Uterus (tissue), 4 donors: ENCODE measurements around the gene CECR2. TPM values are rescaled to one million over a fixed set of nuclear protein-coding genes. Genes with fewer than 3 reads are reported as not detected.

Experiments used
- DNase-seq, 2 donors: peaks; one replicate each; pipeline ENCODE4 v3.0.0-alpha.2; 2019 to 2020
- H3K27ac ChIP-seq, 2 donors: fragments of 200-600 bp; sonication (generic); 1 replicate in 1 of 2; 2 replicates in 1 of 2; pipeline ENCODE4 v1.5.1; 2016 to 2018
- H3K27me3 ChIP-seq, 2 donors: fragments of 200-600 bp; sonication (generic); one replicate each; pipeline ENCODE4 v1.5.1; 2018 to 2019; ENCODE audit warnings: control low read depth in 1 of 2
- H3K36me3 ChIP-seq, 2 donors: fragments of 200-600 bp; sonication (generic); one replicate each; pipeline ENCODE4 v1.5.1; 2019; ENCODE audit warnings: control low read depth in 1 of 2
- H3K4me1 ChIP-seq, 2 donors: fragments of 200-600 bp; sonication (generic); one replicate each; pipeline ENCODE4 v1.5.1; 2018 to 2019; ENCODE audit warnings: control low read depth in 1 of 2
- H3K4me3 ChIP-seq, 2 donors: fragments of 200-600 bp; sonication (generic); 1 replicate in 1 of 2; 2 replicates in 1 of 2; pipeline ENCODE4 v1.5.1; 2018 to 2019; ENCODE audit warnings: mild to moderate bottlenecking in 1 of 2
- H3K9me3 ChIP-seq, 2 donors: fragments of 200-600 bp; sonication (generic); one replicate each; pipeline ENCODE4 v1.5.1; 2019; ENCODE audit warnings: control low read depth in 1 of 2
- CTCF ChIP-seq, 4 experiments: fragments of 200-600 bp in 2 of 4; fragments of 450-650 bp in 2 of 4; sonication (generic) in 2 of 4; IDR thresholded peaks; one replicate each; pipeline ENCODE4 v1.5.1; 2016 to 2019; ENCODE audit warnings: antibody characterized with exemption in 4 of 4, mild to moderate bottlenecking in 2 of 4, moderate library complexity in 1 of 4
- POLR2A ChIP-seq, 2 donors: fragments of 450-650 bp; IDR thresholded peaks; one replicate each; pipeline ENCODE4 v1.6.1; 2016; ENCODE audit warnings: antibody characterized with exemption in 2 of 2, mild to moderate bottlenecking in 1 of 2, moderate library complexity in 1 of 2
- intact Hi-C: fragments of 100-400 bp; cut with DNase I; formaldehyde crosslinking; loops from one replicate; pipeline ENCODE4 v1.15.1; 2023; ENCODE audit warnings: low total_unique reads
- total RNA-seq, 4 donors: library from RNA; depleted of rRNA in 3 of 4; stranded (reverse); fragments of >200 nt in 3 of 4; gene quantifications; one replicate each; pipeline versions ENCODE4 v1.1.0 to v1.2.4, GENCODE V29; 2014 to 2023
- donor health status: DM: yes; HTN: yes; CAD: no.

The CECR2 gene
- total RNA-seq, 4 donors from 2014 or later: under 0.01 to 6.3 (median 3.8) TPM

DNA sequence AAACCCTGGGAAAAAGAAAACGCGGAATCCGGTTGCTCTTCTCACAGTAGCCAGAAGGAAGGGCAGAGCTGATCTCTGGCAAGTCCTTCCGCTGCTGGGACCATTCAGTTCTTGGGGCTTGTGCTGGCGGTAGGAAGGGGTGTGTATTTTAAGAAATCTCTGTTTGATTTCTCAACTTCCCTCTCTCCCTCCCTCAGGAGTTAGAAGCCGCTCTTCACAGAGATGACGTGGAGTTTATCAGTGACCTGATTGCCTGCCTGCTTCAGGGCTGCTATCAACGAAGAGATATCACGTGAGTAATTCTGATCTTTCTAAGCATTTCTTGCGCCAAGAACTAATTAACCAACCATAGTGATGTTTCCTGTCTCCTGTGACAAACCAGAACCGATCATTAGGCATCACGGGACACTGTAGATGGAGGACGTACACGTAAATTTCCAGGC, 108.2 kb downstream of the CECR2 start:
- no peaks in the 10 kb centered on the region for H3K36me3 ChIP-seq
- intact Hi-C loops: no loop called here
- H3K27ac ChIP-seq: peak overlapping the region in 1 of 2 donors; percentile 29
- TF ChIP-seq CTCF (IDR thresholded peaks at IDR 0.05) (no peak), POLR2A (IDR thresholded peaks at IDR 0.05) (no peak)
- no peaks in the 10 kb centered on the region for H3K9me3 ChIP-seq
- peak; percentile 35 to 43 for DNase-seq
- H3K4me3 ChIP-seq: no peak overlapping the region
- H3K4me1 ChIP-seq: no peaks in the 10 kb centered on the region
- no peaks in the 10 kb centered on the region for H3K27me3 ChIP-seq

DNA sequence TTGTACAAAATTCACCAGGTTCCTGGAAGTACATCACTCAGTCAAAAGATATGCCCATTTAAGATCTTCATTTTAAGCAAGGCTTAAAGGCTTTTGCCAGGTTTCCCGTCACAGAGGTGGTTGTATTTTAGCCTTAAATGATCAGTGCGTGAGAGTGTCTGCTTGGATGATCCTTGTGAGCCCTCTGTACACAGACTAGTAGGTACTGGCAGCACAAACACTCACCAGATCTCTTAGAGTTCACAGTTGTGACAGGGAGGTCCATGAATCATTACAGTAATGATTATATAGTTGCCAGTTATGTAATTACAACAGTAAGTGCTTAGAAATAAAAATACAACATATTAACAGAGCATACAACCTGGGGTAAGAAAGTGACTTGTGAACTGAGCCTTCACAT, 109.9 kb downstream of the CECR2 start:
- Histone ChIP-seq H3K4me3 (no peak overlapping the region), H3K27me3 (no peaks in the 10 kb centered on the region), H3K27ac (no peak overlapping the region), H3K4me1 (no peaks in the 10 kb centered on the region), H3K36me3 (no peaks in the 10 kb centered on the region), H3K9me3 (no peaks in the 10 kb centered on the region)
- TF ChIP-seq POLR2A (IDR thresholded peaks at IDR 0.05) (no peak), CTCF (IDR thresholded peaks at IDR 0.05) (no peak)
- intact Hi-C loops: no loop called here
- DNase-seq: no peak

GRCh38 chr22:17481424-17481823, 112.2 kb downstream of the CECR2 start:
- intact Hi-C loops: no loop called here
- TF ChIP-seq POLR2A (IDR thresholded peaks at IDR 0.05) (no peak), CTCF (IDR thresholded peaks at IDR 0.05) (no peak)

GRCh38 chr22:17483688-17484372, 114.6 kb downstream of the CECR2 start:
- intact Hi-C loops: no loop called here
- Histone ChIP-seq H3K9me3 (no peaks in the 10 kb centered on the region), H3K36me3 (no peaks in the 10 kb centered on the region), H3K4me3 (no peak overlapping the region), H3K4me1 (no peaks in the 10 kb centered on the region), H3K27ac (no peak overlapping the region), H3K27me3 (no peaks in the 10 kb centered on the region)
- DNase-seq: no peak
- TF ChIP-seq CTCF (IDR thresholded peaks at IDR 0.05): no peak
- TF ChIP-seq POLR2A (IDR thresholded peaks at IDR 0.05): no peak

More at GRCh38 chr22:17481424-17481823, 112.2 kb downstream of the CECR2 start:
- no peaks in the 10 kb centered on the region for H3K36me3 ChIP-seq
- DNase-seq: no peak
- H3K4me1 ChIP-seq: no peaks in the 10 kb centered on the region
- no peak overlapping the region for H3K4me3 ChIP-seq
- no peaks in the 10 kb centered on the region for H3K9me3 ChIP-seq
- H3K27me3 ChIP-seq: no peaks in the 10 kb centered on the region
- no peak overlapping the region for H3K27ac ChIP-seq

GRCh38 chr22:17484608-17485007, 115.3 kb downstream of the CECR2 start:
- TF ChIP-seq POLR2A (IDR thresholded peaks at IDR 0.05) (no peak), CTCF (IDR thresholded peaks at IDR 0.05) (no peak)
- no peak for DNase-seq
- no peaks in the 10 kb centered on the region for H3K4me1 ChIP-seq
- H3K4me3 ChIP-seq: no peak overlapping the region
- no peak overlapping the region for H3K27ac ChIP-seq
- intact Hi-C loops: no loop called here
- H3K36me3 ChIP-seq: no peaks in the 10 kb centered on the region
- no peaks in the 10 kb centered on the region for H3K27me3 ChIP-seq
- H3K9me3 ChIP-seq: no peaks in the 10 kb centered on the region
